ENCODE measurements around the gene CRNN. TPM values are rescaled to one million over a fixed set of nuclear protein-coding genes. Genes with fewer than 3 reads are reported as not detected.

The CRNN gene
- total RNA-seq: 4.3 TPM

DNA sequence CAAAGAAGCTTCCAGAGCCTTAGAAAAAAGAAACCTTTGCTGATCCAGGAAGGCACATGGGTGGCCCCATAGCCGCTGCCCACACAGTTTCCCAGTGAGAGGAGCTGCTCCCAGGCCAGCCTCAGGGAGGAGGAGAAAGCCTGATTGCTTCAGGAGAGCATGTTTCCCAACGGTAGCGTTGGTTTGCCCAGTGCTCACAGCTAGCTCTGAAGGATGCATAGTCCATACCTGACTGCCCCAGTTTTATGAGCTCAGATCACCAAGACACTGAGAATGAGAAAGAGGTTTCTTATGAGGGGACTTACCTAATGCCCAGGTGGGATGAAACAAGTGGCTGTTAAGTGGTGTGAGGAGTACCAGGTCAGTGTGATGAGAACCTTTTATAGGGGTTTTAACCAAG lies at the start of gene CRNN:
CRNN (minus strand) TSS at position 355 of the 400 bp plus-strand sequence. CDS start 2,030 bp downstream, outside the sequence.
- no peak for DNase-seq

DNA sequence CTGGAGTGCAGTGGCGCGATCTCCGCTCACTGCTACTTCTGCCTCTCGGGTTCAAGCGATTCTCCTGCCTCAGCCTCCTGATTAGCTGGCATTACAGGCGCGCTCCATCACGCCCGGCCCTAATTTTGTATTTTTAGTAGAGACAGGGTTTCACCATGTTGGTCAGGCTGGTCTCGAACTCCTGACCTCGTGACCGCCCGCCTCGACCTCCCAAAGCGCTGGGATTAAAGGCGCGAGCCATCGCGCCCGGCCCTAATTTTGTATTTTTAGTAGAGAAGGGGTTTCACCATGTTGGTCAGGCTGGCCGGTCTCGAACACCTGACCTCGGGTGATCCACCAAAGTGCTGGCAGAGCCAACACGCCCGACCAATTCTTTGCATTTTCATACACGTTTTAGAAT lies 48.6 kb upstream of the CRNN start:
- DNase-seq: no peak

DNA sequence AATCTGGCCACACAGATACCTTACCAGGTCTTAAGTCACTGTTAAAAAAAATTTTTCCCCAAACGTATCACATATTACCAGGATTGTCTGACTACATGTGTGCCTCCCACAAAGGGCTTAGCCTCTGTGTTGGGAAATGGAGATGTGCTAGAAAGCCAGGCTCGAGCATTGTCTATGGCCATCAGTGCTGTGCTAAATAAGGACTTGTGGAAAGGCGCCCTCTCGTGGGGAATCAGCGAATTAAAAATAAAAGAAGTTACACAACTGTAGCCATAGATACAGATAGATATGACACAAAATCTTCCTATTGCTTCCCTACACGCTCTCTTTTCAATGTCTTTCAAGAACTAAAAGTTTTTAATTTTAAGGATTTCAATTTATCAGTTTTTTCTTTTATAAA lies 47.5 kb upstream of the CRNN start:
- no peak for DNase-seq

DNA sequence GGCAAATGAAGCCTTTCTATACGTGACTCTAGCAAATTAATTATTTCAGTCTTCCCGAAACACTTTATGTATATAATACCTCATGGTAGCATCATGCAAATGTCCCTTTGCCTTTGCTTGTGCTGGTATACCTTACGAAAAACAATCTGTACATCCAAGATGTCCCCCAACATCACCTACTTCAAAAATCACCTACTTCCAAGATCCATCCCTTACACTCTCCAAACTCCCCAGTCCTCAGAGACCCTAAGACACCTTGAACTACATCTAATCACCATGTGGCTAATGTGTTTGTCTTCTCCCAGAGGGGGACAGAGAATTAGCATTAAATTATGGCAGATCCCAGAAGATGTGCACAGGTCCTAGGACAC lies 46.5 kb upstream of the CRNN start:
- no peak for DNase-seq

DNA sequence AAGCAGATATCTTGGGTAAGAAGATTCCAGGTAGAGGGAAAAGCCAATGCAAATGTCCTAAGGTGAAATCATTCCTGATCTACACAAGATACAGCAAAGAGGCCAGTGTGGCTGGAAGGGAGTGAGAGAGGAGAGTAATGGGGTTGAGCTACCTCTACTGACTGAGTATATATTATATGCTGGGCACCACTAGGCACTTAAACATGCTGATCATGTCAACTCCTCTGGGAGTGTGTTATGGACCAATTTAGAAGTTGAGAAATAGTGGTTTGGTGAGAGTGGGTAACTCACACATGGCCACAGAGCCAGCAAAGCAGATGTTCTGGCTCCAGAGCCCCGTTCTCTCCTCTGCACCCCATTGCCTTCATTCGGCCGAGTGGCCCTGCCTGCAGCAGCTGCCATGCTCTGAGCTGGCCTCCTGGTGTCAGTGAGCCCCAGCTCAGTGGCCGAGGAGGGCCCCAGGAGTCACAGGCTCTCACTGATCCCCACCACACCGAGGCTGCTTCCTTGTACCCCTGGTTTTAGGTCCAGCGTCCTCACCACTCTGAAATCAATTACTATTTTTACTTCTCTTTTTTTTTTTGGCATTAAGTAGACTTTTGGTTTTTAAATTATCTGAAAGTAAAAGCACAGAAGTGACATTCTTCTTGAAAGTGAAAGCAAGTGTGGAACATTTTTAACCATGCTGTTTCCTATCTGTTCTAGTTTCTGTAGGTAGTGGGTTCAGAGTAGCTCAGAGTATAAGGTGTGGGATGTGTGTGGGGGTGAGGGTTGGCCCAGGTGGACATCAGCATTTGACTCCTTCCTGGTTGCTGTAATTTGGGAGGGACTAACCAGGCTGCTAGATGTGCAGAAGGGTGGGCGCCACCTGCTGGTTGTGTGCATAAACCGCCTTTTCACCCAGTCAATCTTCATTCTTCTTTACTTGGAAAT lies 45.8 kb upstream of the CRNN start:
- no peak for DNase-seq

DNA sequence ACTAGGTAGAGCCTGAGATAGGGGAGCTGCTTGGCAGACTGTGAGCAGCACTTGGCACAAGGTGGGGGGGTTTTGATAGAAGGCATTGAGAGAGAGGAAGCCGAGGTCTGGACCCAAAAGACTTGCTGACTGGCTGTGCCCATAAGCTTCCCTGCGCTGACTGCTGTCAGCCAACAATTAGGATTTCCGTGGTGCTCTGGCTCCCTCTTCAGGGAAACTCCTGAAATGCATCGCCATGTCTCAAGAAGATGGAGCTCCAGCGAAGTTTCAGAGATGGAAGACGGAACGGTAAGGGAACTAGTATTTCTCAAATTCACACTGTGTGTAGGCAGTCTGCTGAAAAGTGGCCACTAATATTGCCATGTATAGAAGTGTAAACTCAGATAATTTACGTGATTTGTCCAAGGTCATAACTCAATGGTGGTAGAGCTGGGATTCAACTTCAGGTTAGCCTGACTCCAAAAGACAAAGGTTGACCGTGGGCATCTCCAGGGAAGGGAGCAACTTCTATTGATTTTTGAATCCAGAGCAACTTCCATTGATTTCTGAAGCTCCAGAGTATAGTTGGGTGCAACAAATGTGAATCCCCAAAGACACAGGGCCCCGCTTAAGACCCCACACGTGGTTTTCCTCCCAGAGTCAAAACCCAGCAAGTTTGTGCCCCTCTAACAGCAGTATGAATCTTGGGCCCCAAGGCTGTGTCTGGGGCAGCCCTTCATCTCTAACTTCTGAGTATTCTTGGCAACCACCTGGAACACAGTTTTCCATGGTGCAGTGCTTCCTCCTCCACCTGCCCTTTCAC lies 44.5 kb upstream of the CRNN start:
- peak; percentile 46 for DNase-seq

DNA sequence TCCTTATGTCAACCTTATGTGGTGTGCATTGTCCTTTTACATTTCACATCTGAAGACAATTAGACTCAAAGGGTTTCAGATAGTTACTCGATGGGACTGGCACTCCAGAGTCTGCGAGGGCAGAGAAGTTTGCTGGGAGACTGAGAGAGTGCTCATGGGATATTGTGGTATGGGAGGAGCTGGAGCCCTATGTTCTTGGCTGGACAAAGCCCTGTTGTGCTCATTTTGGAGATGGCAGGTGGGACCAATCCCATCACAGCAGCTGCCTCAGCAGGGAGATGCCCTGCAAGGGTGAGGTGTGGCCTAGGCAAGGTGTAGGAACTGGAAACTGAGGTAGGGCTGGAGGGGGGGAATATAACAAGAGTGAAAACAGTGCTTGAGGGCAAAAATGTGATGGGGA lies 43.5 kb upstream of the CRNN start:
- no peak for DNase-seq

DNA sequence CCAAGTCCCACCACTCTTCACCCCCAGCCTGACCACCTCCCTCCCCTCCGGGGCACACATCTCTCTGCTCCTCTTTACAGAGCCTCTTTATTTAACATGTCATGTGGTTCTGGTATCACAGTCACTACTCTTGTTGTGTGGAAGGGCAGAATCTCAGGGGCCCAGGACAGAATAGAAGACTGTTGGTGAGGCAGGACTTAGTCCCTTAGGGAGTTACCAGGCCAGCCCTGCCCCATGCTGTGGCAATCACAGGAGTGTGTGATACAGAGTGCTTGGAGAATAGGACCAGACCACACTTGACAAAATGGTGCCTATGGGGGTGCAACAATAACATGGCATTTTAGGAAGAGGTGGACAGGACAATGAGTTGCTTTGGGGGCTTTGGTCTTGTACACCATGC lies 43.0 kb upstream of the CRNN start:
- no peak for DNase-seq

DNA sequence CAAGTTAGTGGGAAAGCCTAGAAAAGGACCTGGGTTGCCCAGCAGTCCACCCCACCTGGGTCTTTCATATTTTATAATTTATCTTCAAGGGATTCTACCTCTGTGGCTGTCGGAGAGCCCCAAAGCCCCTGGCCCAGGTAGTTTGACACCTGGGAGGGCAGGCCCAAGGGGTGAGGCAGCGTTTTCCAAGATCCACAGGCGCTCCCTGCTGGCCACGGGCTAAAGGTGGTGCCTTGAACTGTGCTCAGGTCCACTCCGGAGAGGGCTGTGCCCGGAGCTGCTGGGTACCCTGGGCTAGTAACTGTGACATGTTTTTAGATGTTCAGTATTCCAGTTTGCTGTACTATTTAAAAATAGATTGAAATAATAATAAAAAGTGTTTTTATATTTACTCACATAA lies 37.2 kb upstream of the CRNN start:
- DNase-seq: no peak

DNA sequence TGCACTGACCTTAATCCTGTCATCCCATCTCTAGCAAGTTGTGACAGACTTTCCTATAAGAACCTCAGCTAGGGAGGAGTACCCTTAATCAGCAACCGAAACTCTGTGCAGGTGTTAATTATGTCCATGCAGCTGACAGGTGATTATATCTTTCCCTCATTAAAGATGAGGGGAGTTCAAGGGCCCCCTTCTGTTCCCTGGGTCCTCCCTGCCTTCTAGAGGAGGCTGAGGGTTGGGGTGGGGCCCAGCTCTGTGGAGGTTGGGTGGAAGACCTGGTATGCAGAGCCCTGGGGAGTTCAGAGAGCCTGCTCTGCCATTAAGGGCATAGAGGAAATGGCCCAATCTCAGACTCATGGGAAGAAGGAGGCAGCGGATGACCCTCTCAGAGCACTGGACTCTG lies 35.6 kb upstream of the CRNN start:
- no peak for DNase-seq

DNA sequence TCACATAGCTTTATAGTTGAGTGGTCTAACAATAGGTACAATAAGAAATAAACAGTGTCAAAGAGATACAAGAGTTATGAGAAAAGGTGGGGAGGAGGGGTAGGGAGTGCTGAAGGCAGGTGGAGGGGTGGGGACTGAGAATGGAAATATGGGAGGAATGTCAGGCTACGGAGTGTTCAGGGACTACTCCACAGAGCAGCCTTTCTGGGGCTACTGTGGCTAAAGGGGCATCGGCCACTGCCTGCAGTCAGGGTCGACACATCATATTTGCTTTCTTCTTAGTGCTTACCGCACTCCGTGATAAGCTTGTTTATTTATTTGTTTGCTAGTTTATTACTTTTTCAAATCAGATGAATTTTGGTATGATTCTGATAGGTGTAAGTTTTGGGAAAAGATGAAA lies 34.4 kb upstream of the CRNN start:
- no peak for DNase-seq

DNA sequence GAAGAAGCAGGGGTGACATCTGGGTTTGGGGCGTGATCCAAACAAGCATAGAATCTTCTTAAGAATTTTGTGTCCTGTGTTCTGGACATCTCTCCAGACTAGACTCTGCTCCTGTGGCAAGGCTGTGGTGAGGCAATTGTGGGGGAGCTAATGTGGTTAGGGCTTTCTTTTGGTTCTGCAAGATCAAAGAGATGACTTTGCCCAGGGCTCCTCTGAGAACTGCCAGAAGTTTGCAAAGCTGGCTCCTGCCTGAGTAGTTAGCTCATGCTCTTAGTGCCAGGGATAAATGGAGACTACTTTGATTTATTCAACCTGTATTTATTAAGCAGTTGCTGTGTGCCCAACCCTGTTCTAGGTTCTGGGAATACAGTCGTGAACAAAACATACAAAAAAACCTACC lies 34.0 kb upstream of the CRNN start:
- no peak for DNase-seq

DNA sequence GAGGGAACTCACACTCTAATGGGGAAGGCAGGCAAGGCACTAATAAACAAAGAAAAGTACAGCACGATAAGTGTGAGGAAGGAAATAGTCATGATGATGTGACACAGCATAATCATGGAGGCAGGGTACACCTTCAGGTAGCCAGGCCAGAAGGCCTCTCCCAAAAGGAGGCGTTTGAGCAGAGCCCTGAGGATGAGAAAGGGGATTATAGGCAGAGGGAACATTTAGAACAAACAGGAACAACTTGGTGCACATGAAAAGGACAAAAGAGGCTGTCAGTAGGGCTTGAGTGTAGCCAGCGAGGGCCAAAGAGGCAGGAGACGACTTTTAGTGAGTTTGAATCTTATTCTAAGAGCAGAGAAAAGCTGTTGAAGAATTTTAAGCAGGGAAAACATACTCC lies 33.4 kb upstream of the CRNN start:
- no peak for DNase-seq

DNA sequence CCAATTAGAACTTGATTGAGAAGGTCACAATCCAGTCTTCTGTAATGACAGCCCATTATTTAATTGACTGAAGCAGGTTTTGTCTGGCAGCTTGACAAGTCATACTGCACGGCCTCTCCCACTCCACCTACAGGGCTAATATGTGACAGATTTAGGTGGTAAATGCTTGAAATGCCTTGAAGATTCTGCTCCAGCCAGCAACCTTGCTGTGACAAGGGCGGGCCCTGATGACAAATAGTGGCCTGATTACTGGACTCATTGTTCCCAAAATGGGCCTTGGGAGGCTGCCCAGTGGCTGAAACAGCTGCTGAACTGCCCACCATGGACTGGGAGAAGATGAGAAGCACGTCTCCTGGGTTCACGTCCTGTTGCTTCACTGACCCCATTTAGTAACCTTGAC lies 30.0 kb upstream of the CRNN start:
- DNase-seq: no peak

DNA sequence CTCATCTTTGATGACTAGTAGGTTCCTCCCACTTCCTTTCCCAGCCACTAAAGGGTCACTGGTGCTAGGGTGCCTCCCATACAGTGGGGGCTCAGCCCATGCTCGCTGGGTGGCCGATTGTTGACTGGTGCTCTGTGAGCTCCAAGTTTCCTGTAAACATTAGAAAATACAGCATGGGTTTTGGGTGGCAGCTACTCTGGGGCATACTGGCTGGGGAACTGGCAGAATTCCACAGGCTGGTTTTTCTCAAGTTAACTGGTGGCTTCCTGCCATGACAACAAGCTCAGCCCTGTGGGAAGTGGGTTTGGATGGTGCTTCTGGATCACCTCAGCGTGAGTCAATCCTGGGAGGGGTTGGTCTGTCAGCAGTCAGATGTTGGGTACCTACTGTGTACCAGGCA lies 28.7 kb upstream of the CRNN start:
- no peak for DNase-seq

DNA sequence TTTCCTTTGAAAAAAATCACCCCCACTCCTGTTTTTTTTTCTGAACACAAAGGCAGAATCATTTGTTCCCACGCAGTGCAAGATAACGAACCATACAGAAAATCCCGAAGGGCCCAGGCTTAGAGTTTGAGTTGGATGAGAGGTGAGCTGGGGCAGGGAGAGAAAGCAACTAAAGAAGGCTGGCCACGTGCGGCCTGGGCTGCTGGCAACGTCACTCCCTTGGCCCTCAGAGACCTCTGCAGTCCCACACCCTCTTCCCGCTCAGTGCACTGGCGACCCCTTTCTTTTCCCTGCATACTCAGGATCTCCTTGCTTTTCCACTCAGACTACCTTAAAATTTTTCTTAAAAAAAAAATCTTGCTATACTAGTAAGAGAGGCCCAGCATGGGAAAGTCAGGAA lies 28.2 kb upstream of the CRNN start:
- no peak for DNase-seq

DNA sequence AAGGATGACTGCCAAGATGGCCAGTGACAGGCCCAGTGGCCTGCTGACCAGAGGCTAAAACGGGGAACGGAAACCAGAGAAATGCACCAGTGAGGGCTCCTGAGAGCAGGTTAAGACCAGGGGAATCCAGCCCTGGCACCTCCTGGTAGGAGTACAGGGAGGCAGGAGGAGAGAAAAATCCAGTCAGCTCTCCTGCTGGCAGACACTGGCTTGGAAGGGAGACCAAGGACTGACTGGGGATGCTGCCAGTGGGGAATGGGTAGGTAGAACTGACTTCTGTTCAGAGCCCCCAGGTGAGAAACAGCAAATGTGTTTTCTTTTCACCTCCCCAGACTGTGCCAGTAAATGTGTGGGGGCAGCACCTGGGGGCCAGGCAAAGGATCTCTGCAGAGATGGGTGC lies 27.7 kb upstream of the CRNN start:
- DNase-seq: no peak

DNA sequence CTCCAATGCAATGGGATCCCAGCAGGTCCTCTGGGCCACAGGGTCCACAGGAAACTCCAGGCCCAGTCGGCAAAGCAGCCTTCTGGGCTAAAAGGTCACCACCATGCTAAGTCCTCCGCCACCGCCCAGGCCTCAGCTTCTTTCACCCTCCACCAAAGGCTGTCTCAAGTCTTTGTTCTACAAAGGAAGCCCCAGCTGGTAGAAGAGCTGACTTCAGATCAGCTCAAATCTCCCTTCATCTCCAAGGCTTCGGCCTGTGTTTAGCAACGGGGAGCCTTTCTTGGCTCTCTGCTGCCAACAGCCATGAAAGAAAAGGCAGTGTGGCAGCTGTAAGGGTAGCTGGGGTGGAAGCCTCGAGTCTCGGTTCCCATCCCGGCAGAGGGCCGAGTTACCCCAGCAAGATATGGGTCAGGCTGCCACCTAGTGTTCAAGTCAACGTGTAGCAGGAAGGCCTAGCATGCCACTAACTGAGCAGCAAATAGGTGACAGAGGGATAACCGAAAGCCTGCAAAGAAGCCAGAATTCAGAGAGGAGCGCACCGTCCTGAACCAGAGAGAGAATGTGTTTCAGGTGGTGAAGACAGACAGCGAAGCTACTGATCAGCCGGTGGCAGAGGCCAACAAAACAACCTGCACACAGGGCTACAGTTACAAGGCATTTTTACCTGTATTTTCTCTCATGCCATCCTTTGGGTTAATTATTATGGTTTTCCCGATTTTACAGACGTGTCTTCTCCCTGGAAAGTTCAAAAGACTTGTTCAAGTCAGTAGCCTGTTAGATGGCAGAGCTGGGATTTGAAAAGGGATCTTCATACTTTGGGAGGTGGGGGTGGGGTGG lies 26.8 kb upstream of the CRNN start:
- DNase-seq: peak; percentile 17

DNA sequence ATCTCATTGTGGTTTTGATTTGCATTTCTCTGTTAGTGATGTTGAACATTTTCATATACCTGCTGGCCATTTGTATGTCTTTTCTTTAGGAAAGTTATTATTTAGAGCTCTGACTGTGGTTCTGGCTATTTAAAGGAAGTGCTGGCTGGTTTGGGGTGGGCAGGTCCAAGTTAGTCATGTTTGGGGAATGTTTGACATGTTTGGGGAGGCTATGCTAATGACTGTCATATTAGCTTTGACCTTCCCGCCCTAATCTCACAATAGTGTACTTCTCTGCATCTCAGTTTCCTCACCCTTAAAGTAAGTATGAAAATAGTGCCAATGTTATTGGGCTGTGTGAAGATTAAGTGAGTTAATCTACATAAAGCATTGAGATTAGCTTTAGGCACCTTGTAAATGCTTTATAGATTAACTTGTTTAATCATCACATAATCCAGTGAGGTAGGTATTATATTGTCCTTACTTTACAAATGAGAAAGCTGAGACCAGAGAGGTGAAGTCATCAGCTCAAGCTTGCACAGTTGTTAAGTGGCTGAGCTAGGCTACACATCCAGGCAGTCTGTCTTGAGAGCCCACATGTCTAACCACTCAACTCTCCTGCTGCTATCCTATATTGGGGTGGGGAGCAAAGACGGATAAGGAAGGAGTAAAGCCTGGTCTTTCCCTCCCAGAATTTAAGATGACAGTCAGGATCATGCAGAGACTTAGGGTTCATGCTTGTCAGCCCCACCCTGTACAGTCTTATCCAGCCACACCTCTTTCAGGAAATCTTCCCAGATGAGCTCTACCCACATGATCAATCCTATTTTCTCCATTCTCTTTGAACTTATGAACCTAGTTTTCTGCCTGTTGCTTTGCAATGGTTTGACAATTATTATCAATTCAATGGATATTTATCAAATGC lies 22.8 kb upstream of the CRNN start:
- DNase-seq: no peak

DNA sequence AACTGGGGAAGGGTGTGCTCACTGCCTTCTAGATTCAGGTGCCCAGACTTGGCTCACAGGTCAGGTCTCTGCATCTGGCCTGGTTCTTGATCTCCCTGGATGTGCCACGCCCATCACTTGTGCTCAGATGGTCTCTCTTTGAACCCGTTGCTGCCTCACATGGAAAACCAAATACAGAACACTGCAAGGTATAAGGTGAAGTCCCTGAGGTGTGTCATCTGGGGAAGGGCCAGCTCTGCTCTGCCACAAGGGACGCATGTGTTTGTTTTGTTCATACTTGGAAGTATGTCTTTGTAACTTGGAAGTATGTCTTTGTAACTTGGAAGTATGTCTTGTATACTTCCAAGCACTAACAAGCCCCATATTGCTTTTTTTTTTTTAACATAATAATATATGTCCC lies 13.4 kb upstream of the CRNN start:
- DNase-seq: no peak

DNA sequence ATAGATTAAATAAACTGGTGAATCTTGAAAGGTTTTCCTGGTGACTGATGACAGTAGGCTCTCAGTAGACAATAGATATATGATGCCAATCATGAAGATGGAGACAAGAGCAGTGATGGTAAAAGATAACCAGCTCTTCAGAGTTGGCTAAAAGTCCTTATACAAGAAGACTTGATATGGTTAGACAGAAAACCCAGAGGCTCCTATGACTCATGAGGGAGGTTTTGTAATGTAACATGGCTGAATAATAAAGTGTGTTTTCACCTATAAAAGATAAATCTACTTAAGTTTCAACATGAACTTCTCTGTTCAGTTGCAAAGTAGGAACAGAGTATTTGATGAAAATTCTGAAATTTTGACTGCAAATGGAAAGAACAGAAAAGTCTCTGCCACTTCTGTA lies 12.7 kb upstream of the CRNN start:
- no peak for DNase-seq

DNA sequence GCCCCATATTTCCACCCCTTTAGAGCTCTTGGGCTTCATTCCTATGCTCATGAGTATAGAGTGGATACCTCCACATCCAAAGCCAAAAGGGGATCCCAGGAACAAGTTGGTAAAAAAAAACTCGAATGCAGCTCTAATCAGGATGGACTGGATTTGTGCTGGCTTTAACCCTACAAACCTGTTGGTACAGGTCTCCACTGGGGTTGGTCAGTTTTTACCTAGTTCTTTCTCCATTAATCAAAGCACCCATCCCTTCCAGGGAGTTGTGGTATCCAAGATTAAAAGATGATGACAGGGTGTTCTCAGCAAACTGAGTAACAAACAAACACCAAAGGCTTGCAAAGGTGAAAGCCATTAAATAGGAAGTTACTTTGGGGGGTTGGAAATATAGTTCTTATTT lies 5.9 kb upstream of the CRNN start:
- no peak for DNase-seq
